Tongue (tissue), 2 donors: ENCODE measurements around the gene DAB1. TPM values are rescaled to one million over a fixed set of nuclear protein-coding genes. Genes with fewer than 3 reads are reported as not detected.
A peak's percentile ranks its signal among the peaks of the same experiment; 100 is the strongest.

ENCODE experiments used
- DNase-seq: peaks from one replicate; pipeline ENCODE4 v3.0.0-alpha.2; 2015
- total RNA-seq: library from RNA; depleted of rRNA; stranded (reverse); fragments of >200 nt; gene quantifications from one replicate; pipeline ENCODE4 v1.2.3, GENCODE V29; 2014

The DAB1 gene
- total RNA-seq, result 2.5 TPM

DNA sequence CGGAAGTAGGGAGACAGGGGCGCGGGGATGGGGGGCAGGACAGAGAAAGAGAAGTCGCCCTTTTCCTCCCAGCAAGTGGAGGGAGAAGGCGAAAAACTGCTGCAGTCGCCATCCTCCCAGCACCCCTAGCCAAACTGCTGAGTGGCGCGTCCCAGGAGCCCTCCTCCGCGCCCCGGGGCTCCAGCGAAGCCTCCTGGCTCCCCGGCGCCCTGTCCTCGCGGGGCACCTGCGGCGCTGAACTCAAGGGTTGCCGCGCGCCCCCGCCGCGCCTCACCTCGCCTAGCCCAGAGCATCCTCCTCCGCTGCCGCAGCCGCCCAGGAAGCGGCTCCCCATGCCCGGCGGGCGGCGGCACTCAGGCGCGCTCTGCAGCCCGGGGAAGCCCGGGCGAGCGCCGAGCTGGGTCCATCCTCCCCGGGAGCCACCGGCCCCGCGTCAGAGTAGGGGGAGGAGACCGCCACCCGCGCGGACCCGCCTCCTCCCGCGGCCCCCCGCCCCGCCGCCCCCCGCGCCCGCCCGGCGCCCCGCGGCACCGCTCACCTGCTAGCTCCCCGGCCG lies at the start of gene DAB1:
TSS of gene DAB1 (minus strand) at position 405 of the 556 bp plus-strand sequence. CDS start 133,030 bp downstream, outside the sequence.
- peak; percentile 33 for DNase-seq

- DNase-seq, result no peak
These were observed 49.6 kb upstream of the DAB1 start for GRCh38 chr1:57473448-57473847.

- DNase-seq, result no peak
These were observed 48.1 kb upstream of the DAB1 start for GRCh38 chr1:57471995-57472394.

GRCh38 chr1:57470036-57470435 lies 46.2 kb upstream of the DAB1 start:
- DNase-seq, result no peak

- DNase-seq, result no peak
These were observed 45.0 kb upstream of the DAB1 start for GRCh38 chr1:57468641-57469523.

- DNase-seq, result no peak
These were observed 44.0 kb upstream of the DAB1 start for GRCh38 chr1:57467830-57468229.

DNA sequence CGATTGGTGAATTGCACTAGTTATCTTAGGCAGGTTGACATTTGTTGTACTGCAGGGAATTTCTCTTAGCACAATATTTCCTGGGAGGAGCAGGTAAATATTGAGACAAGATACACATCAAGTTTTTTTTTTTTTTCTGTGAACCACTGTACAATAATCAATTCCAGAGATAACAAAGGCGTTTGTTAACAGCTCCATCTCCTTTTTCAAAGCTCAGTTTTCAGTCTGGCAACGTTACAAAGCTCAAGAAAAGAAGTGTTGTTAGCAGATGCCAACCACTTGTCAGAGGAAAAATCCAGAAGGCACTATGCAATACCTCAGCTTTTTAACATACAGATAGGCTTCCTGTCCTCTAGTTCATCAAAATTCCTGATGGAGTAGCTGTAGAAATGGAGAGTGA lies 40.9 kb upstream of the DAB1 start:
- DNase-seq, result no peak

- no peak for DNase-seq
These were observed 39.5 kb upstream of the DAB1 start for GRCh38 chr1:57463343-57463742.

DNA sequence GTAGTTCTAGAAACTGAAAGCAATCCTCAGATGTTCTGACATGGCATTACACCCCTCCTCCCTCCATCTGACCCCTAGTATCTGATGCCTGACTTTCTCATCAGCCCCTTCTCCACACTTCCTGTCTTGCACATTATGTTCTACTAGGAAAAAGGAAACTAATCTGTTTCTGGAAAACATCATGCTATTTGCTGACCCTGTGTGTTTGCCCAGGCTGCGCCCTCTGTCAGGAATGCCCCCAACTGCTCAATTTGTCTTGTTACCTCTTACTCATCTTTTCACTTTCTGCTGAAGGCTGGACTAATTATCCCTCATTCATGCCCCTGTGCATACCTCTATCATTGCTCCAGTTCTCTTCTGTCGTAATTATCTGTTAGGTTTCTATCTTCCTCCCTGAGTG lies 37.5 kb upstream of the DAB1 start:
- no peak for DNase-seq

DNA sequence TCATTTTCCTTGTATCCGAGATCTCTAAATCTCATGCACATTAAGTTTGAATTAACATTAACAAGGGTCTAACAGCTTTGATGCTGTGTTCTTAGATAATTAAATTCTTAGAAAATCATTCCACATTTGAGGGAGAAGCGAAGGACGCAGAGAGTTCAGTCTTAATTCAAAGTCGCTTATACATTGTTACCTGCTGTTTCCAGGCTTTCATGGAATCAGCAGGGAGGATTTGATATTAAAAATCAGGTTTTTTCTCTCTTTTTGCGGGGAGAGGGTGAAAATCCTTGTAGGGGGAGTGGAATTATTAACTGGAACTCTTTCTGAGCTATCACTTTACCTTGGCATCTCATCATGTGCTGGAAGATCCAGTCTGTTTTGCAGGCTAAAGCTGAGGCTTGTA lies 27.7 kb upstream of the DAB1 start:
- no peak for DNase-seq

DNA sequence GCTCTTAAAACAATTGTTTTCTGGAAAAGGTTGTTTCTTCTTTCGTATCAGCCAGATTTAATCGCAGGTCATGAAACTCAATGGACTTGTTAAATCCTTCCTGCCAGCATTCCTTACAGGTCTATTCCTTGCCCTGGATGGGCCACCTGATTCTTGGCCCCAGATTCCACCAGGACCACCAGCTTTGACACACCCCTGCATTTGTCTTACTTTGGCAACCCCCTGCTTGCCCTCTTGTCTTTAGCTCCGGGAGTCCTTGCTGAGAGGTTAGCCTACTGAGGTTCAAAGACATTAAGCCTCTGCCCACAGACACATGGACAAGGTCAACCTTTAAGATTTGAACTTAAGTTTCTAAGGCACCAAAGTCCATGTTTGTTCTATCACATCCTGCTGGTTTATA lies 27.1 kb upstream of the DAB1 start:
- no peak for DNase-seq

DNA sequence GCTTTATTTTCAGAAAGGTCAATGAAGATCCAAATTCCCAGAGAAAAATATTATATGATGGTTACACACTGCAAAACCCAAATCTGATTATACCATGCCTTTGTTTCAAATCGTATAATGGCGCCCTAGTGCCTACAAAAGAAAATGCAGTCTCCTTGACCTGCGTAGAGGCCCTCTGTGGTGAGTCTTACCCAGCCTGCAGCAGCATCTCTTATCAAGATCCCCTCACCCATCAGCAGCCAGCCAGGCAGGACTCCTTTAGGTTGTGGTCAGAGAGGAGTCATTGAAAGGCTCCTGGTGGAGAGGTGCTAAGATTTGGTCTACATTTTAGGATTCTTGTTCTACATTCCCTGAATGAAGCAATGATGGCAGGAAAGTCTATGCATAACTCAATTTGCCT lies 23.7 kb upstream of the DAB1 start:
- DNase-seq, result no peak

GRCh38 chr1:57443004-57443403 lies 19.1 kb upstream of the DAB1 start:
- no peak for DNase-seq

DNA sequence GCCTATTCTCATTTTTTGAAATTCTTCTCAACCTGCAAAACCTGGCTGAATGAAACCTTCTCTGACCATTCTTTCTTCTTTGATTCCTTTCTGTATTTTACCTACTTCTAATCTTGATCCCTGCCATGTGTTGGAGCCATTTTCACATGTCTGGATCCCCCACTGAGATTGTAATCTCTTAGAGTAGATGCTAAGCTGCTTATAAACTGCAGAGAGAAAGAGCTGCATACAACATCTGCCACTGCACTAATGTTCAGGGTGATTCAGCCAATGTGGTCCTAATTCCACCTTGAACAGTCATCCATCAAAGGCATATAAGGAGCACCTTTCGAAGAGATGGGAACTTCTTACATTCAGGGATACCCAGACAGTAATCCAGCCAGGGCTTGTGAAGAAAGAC lies 16.2 kb upstream of the DAB1 start:
- no peak for DNase-seq

- DNase-seq, result no peak
These were observed 7.5 kb upstream of the DAB1 start for GRCh38 chr1:57431400-57431799.

GRCh38 chr1:57424231-57425027 lies 569 bp upstream of the DAB1 start:
- DNase-seq, result peak; percentile 46

DNA sequence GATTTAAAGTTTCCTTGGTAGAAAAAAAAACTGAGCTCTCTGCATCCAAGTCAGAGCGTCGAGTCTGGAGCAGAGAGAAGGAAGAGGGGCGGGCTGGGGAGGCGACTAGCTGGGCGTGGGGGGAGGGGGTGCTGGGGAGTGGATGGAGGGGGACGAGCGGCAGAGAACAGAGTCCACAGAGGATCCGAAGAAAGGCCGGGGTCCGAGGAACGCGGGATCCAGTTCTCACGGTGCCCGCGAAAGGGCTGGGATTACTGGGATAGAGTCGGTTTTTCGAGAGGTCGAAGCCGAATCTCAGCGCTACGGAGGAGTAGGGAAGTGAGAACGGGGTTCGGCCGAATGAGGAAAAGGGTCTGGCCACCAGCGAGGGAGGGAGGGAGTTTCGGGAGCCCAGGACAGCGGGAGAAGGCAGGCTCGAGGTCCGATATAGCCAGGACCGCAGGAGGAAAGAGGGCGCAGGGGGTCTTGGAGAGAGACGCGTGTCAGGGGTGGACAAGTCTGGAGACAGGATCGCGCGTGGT lies 665 bp downstream of the DAB1 start:
- peak; percentile 22 for DNase-seq

- peak; percentile 45 for DNase-seq
These were observed 1.4 kb downstream of the DAB1 start for GRCh38 chr1:57422271-57423134.

DNA sequence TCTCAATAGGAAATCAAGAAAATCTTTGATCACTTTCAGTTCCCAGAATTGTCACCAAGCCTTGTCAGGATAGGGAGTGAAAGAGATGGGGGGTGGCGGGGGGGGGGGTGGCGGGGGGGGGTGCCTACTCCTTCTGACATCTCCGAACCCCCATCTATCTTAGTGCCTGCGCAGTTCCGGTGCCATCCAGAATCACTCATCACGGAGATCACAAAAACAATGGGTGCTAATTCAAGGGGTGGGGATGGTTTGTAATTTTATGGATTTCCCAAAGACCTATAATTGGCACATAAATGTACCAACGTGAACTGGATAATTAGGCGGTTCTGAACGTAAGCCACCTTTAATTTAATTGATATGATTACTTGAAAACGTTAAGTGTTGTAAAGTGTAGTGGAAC lies 2.1 kb downstream of the DAB1 start:
- no peak for DNase-seq

DNA sequence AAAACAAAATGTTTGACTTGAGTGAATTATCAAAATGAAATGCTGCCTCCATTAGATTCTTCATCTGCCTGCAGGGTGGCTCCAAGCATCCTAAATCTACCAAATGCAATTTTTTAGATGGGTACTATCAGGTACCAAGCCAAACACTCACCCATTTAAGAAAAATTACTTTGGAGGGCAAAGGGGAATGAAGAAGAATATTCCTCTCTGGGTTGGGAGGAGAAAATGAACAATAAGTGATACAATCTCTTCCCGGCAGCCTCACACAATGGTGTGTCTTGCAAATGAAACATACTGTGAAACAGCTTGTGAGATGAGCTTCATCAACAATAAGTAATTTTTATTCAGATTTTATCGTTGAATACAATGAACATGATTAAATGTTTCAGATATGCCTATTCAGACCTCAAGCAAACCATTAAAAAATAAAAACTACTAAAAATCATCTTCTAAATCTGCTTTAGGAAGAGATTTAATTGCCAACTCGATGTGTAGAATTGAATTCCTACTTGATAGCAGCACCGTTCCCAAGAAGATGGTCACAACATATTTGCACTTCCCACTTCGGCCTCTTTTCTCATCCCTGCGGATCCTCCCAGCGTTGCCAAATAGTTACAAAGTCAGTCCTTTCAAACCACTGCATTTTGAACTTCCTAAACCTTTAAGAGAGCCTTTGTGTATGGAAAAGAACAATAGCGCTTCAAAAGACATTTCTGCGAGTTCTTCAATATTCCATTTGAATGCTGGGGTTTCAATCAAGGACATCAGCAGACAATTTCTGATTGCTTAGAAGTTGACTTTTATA lies 2.7 kb downstream of the DAB1 start:
- peak; percentile 9 for DNase-seq

- DNase-seq, result no peak
These were observed 4.9 kb downstream of the DAB1 start for GRCh38 chr1:57418971-57419370.
